ENCODE measurements around the gene DISC1. TPM values are rescaled to one million over a fixed set of nuclear protein-coding genes. Genes with fewer than 3 reads are reported as not detected.

The DISC1 gene
- total and polyA plus RNA-seq, 2 donors (not counting 1 experiment from before 2014, with no cell fraction given), result 2.0 to 4.3 TPM

- Histone ChIP-seq H3K4me3 (replicated peaks in 1 of 4; ENCODE audit: control extremely low read depth in 1 of 4, insufficient read depth in 1 of 4, low read depth in 3 of 4, low read length in 4 of 4) (no peak overlapping the region), H3K27ac (ENCODE audit: insufficient read depth, low read length) (no peak overlapping the region), H3K9me3 (ENCODE audit: control insufficient read depth, insufficient read depth, low read depth, low read length) (no peaks in the 10 kb centered on the region), H3K79me2 (ENCODE audit: control insufficient read depth, insufficient read depth, low read length) (no peaks in the 10 kb centered on the region), H3K27me3 (ENCODE audit: control insufficient read depth, insufficient read depth, low read length) (no peaks in the 10 kb centered on the region), H3K36me3 (ENCODE audit: control insufficient read depth, insufficient read depth, low read length) (no peaks in the 10 kb centered on the region), H3K4me2 (ENCODE audit: extremely low read depth, insufficient read depth, low read length) (no peak overlapping the region), H3K9ac (ENCODE audit: insufficient read depth, low read length) (no peak overlapping the region), H3K4me1 (ENCODE audit: control insufficient read depth, extremely low read depth, insufficient read depth, low read length) (no peaks in the 10 kb centered on the region), H2AFZ (ENCODE audit: low read length) (no peak overlapping the region), H4K20me1 (ENCODE audit: control insufficient read depth, extremely low read depth, insufficient read depth, low read length) (no peaks in the 10 kb centered on the region)
- DNase-seq (ENCODE audit: low read depth in 2 of 2), result peak in 1 of 2 donors; percentile 33
- TF ChIP-seq EZH2 (IDR thresholded peaks at IDR 0.05; ENCODE audit: low read length, missing control alignments) (no peak), CTCF (conservative IDR thresholded peaks at IDR 0.05 in 1 of 2, IDR thresholded peaks at IDR 0.05 in 1 of 2; ENCODE audit: low read depth in 1 of 2, low read length in 2 of 2) (no peak)
Observed at GRCh38 chr1:231684356-231685244, 58.0 kb downstream of the DISC1 start.

DNA sequence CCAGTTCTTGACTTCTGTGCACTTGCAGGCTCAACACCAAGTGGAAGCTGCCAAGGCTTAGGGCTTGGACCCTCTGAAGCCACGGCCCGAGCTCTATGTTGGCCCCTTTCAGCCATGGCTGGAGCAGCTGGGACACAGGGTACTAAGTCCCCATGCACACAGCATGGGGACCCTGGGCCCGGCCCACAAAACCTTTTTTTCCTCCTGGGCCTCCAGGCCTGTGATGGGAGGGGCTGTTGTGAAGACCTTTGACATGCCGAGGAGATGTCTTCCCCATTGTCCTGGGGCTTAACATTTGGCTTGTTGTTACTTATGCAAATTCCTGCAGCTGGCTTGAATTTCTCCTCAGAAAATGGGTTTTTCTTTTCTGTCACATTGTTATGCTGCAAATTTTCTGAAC is 59.8 kb downstream of the DISC1 start:
- no peaks in the 10 kb centered on the region for H3K4me1 ChIP-seq (ENCODE audit: control insufficient read depth, extremely low read depth, insufficient read depth, low read length)
- H3K9me3 ChIP-seq (ENCODE audit: control insufficient read depth, insufficient read depth, low read depth, low read length), result no peaks in the 10 kb centered on the region
- no peak for TF ChIP-seq EZH2 (IDR thresholded peaks at IDR 0.05; ENCODE audit: low read length, missing control alignments)
- no peak for TF ChIP-seq CTCF (conservative IDR thresholded peaks at IDR 0.05 in 1 of 2, IDR thresholded peaks at IDR 0.05 in 1 of 2; ENCODE audit: low read depth in 1 of 2, low read length in 2 of 2)
- no peak overlapping the region for H3K27ac ChIP-seq (ENCODE audit: insufficient read depth, low read length)
- DNase-seq (ENCODE audit: low read depth in 2 of 2), result no peak
- H3K9ac ChIP-seq (ENCODE audit: insufficient read depth, low read length), result no peak overlapping the region
- H4K20me1 ChIP-seq (ENCODE audit: control insufficient read depth, extremely low read depth, insufficient read depth, low read length), result no peaks in the 10 kb centered on the region
- no peaks in the 10 kb centered on the region for H3K79me2 ChIP-seq (ENCODE audit: control insufficient read depth, insufficient read depth, low read length)
- no peak overlapping the region for H3K4me2 ChIP-seq (ENCODE audit: extremely low read depth, insufficient read depth, low read length)
- no peak overlapping the region for H3K4me3 ChIP-seq (replicated peaks in 1 of 4; ENCODE audit: control extremely low read depth in 1 of 4, insufficient read depth in 1 of 4, low read depth in 3 of 4, low read length in 4 of 4)
- no peak overlapping the region for H2AFZ ChIP-seq (ENCODE audit: low read length)
- H3K27me3 ChIP-seq (ENCODE audit: control insufficient read depth, insufficient read depth, low read length), result no peaks in the 10 kb centered on the region
- no peaks in the 10 kb centered on the region for H3K36me3 ChIP-seq (ENCODE audit: control insufficient read depth, insufficient read depth, low read length)

GRCh38 chr1:231688989-231689388 is 62.4 kb downstream of the DISC1 start:
- no peak overlapping the region for H3K9ac ChIP-seq (ENCODE audit: insufficient read depth, low read length)
- no peak overlapping the region for H3K4me3 ChIP-seq (replicated peaks in 1 of 4; ENCODE audit: control extremely low read depth in 1 of 4, insufficient read depth in 1 of 4, low read depth in 3 of 4, low read length in 4 of 4)

More at GRCh38 chr1:231688989-231689388, 62.4 kb downstream of the DISC1 start:
- H3K27me3 ChIP-seq (ENCODE audit: control insufficient read depth, insufficient read depth, low read length), result no peaks in the 10 kb centered on the region
- H3K79me2 ChIP-seq (ENCODE audit: control insufficient read depth, insufficient read depth, low read length), result no peaks in the 10 kb centered on the region
- H3K27ac ChIP-seq (ENCODE audit: insufficient read depth, low read length), result no peak overlapping the region
- no peaks in the 10 kb centered on the region for H4K20me1 ChIP-seq (ENCODE audit: control insufficient read depth, extremely low read depth, insufficient read depth, low read length)
- no peak for DNase-seq (ENCODE audit: low read depth in 2 of 2)
- no peak overlapping the region for H2AFZ ChIP-seq (ENCODE audit: low read length)
- H3K9me3 ChIP-seq (ENCODE audit: control insufficient read depth, insufficient read depth, low read depth, low read length), result no peaks in the 10 kb centered on the region
- H3K4me1 ChIP-seq (ENCODE audit: control insufficient read depth, extremely low read depth, insufficient read depth, low read length), result no peaks in the 10 kb centered on the region
- no peak overlapping the region for H3K4me2 ChIP-seq (ENCODE audit: extremely low read depth, insufficient read depth, low read length)
- H3K36me3 ChIP-seq (ENCODE audit: control insufficient read depth, insufficient read depth, low read length), result no peaks in the 10 kb centered on the region
- TF ChIP-seq EZH2 (IDR thresholded peaks at IDR 0.05; ENCODE audit: low read length, missing control alignments) (no peak), CTCF (conservative IDR thresholded peaks at IDR 0.05 in 1 of 2, IDR thresholded peaks at IDR 0.05 in 1 of 2; ENCODE audit: low read depth in 1 of 2, low read length in 2 of 2) (no peak)

Data from fibroblast of lung (primary cell).